GM13977 (cell line): ENCODE results near the gene MAST4.

Experiments used
- DNase-seq: peaks from one replicate; pipeline ENCODE4 v3.0.0; 2012; ENCODE audit warnings: low spot score
- in situ Hi-C: fragments of 300-500 bp; cut with MboI; formaldehyde crosslinking; loops from one replicate; pipeline ENCODE4 v1.12.0; 2022; ENCODE audit warnings: low sequenced_read_pairs, low pct_unique_long_range_greater_than_20kb, mixed read lengths, inconsistent platforms; ENCODE audit not compliant: unreplicated experiment
- TF ChIP-seq, protein P1 (sequence below): IDR thresholded peaks from 2 replicates; pipeline ENCODE4 v1.5.1; 2012; ENCODE audit warnings: mild to moderate bottlenecking, control low read depth; ENCODE audit not compliant: insufficient read depth; ENCODE audit errors: extremely low read depth, missing control alignments

MAST4 gene

DNA sequence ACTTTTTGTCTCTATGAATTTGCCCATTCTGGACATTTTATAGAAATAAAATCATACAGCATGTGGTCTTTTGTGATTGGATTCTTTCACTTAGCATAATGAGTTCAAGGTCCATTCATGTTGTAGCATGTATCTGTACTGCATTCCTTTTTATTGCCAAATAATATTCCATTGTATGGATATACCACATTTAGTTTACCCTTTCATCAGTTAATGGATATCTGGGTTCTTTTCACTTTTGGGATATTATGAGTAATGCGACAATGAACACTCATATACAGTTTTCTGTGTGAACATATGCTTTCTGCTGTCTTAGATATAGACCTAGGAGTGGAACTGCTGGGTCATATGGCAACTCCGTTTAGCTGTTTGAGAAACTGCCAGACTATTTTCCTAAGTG is 41.3 kb upstream of the MAST4 start:
- TF ChIP-seq, protein P1, sequence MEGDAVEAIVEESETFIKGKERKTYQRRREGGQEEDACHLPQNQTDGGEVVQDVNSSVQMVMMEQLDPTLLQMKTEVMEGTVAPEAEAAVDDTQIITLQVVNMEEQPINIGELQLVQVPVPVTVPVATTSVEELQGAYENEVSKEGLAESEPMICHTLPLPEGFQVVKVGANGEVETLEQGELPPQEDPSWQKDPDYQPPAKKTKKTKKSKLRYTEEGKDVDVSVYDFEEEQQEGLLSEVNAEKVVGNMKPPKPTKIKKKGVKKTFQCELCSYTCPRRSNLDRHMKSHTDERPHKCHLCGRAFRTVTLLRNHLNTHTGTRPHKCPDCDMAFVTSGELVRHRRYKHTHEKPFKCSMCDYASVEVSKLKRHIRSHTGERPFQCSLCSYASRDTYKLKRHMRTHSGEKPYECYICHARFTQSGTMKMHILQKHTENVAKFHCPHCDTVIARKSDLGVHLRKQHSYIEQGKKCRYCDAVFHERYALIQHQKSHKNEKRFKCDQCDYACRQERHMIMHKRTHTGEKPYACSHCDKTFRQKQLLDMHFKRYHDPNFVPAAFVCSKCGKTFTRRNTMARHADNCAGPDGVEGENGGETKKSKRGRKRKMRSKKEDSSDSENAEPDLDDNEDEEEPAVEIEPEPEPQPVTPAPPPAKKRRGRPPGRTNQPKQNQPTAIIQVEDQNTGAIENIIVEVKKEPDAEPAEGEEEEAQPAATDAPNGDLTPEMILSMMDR: no peak
- no peak for DNase-seq
- in situ Hi-C loops: no loop called here

DNA sequence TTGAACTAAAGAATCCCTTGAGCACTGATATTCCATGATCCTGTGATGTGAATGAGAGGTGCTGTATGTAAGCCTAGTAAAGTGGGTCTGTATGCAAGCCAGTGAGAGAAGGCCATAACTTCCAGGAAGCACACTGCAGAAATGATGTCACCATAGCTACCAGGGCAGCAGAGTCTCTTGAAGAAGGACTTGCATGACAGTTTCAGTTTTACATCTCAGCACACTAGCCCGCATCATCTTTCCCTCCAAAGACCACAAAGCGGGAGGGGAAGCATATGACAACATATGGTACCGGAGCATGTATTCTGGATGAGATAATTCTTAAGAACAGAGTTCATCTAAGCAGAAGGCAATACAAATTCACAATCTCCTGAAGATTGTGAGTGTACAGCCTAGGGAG is 37.6 kb upstream of the MAST4 start:
- TF ChIP-seq, protein P1: no peak
- in situ Hi-C loops: no loop called here
- DNase-seq: peak; percentile 31

DNA sequence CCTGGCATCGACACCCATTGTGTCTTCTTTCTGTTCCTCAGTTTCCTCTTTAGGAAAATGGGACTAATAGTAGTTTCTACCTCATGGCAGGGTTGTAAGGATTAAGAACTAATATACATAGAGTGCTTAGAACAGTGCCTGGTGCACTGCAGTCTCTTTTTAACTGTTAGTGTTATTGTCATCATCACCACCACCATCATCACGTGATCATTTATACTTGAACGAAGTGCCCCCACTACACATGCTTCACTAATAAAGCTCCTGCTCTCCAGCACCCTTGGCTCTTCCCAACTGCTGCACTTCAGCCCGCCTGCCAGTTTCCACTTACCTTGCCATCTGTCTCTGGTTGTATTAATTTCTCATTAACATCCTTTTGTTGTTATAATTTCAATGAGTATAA is 35.8 kb upstream of the MAST4 start:
- TF ChIP-seq, protein P1: no peak
- no peak for DNase-seq
- in situ Hi-C loops: no loop called here

DNA sequence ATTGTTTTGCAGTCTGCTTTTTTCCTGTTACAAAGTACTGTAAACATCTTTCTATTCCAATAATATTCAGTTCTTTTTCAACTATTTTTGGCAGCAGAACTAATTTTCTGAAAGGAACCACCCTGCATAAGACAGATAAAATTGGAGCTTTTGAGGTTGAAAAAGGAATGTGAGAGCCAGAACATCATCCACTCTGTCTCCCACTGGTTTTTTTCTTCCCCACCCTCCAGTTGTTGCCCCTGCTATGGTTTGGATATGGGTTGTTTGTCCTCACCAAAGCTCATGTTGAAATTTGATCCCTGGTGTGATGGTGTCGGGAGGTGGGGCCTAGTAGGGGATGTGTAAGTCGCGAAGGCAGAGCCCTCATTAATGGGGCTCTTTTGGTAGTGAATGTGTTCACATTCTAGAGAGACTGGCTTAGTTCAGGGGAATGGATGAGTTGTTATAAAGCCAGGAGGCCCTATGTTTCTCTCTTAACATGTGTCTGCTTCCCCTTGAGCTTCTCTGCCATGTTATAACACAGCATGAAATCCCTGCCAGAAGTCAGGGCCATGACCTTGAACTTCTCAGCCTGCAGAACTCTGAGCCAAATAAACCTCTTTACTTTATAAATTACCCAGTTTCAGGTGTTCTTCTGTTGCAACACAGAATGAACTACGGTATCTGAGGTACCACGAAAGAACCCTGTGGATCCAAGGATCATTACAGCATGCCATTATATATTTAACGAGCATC is 34.8 kb upstream of the MAST4 start:
- TF ChIP-seq, protein P1: no peak
- in situ Hi-C loops: no loop called here
- DNase-seq: no peak

DNA sequence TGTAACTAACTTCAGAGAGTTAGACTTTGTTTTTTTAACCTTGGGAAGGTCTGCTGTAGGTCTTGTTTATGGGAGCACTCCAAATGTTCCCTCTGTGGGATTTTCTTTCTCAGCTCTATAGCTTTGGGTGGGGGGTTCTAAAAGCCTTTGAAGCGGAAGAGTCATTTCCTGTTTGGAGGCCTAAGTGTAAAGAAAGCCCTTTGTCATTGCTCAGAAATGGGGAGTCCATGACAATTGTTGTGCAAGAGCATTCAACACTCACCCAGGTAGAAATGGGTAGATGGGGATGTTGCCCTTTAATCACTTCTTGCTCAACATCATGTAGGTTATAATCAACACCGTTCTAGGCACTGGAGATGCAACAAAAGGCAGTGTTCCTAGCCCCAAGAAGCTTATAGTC is 30.3 kb upstream of the MAST4 start:
- TF ChIP-seq, protein P1: no peak
- no peak for DNase-seq
- in situ Hi-C loops: no loop called here

DNA sequence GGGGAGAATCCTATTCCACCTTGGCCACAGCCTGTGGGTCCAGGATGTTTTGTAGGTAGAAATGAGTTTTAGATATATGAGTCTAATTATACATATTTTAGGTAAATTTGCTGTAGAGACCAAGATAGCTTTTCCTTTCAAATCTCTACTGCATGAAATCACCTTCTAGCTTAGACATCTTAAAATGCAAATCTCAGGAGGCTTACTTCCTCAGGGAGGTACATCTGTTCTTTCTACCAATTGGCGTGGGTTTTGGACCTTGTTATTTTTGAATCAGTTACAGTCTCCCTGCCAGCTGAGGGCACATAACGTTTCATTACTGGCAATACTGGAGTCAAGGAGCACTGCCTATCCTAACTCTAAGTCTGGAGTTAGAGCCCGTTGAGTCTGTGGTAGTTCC is 28.7 kb upstream of the MAST4 start:
- TF ChIP-seq, protein P1: no peak

More for the DNA sequence above, 28.7 kb upstream of the MAST4 start:
- no peak for DNase-seq
- in situ Hi-C loops: no loop called here
